GM10266 (cell line): ENCODE data around the gene IL1F10.
"Not testable (repeated sequence)": the region's sequence is repeated elsewhere in the genome, so short reads cannot be mapped to it uniquely, and the experiment has no call there.

ENCODE experiments used
- DNase-seq: peaks from one replicate; pipeline ENCODE4 v3.0.0; 2012; ENCODE audit errors: extremely low spot score
- CTCF ChIP-seq: IDR thresholded peaks from 2 replicates; pipeline ENCODE4 v1.5.1; 2012; ENCODE audit warnings: mild to moderate bottlenecking, low read depth; ENCODE audit not compliant: control insufficient read depth, insufficient read depth; ENCODE audit errors: missing control alignments

The IL1F10 gene

GRCh38 chr2:113088213-113088992 is 20.6 kb downstream of the IL1F10 start:
- no peak for DNase-seq
- no peak for TF ChIP-seq CTCF

GRCh38 chr2:113089916-113090315 is 22.1 kb downstream of the IL1F10 start:
- no peak for DNase-seq
- no peak for TF ChIP-seq CTCF

GRCh38 chr2:113091231-113091896 is 23.6 kb downstream of the IL1F10 start:
- no peak for DNase-seq
- no peak for TF ChIP-seq CTCF

- DNase-seq = no peak
- no peak for TF ChIP-seq CTCF
These were observed 25.3 kb downstream of the IL1F10 start for GRCh38 chr2:113092864-113093612.

GRCh38 chr2:113093613-113093977 is 25.8 kb downstream of the IL1F10 start:
- TF ChIP-seq CTCF = no peak
- DNase-seq = no peak

- not testable (repeated sequence) for DNase-seq
These were observed 28.5 kb downstream of the IL1F10 start for GRCh38 chr2:113096306-113096705.

GRCh38 chr2:113096842-113097618 is 29.3 kb downstream of the IL1F10 start:
- DNase-seq = not testable (repeated sequence)
